ENCODE results near the gene SYNRG.
A peak's percentile ranks its signal among the peaks of the same experiment; 100 is the strongest.
"Not testable (repeated sequence)": the region's sequence is repeated elsewhere in the genome, so short reads cannot be mapped to it uniquely, and the experiment has no call there.

Gene SYNRG

GRCh38 chr17:37640015-37640414 lies 30.8 kb upstream of the SYNRG start:
- DNase-seq (ENCODE audit: insufficient read length, low spot score) = no peak
- FAIRE-seq = no peak
- TF ChIP-seq PAX5 (IDR thresholded peaks at IDR 0.05; ENCODE audit: insufficient read depth, low read length, severe bottlenecking) (no peak), POLR2A (IDR thresholded peaks at IDR 0.05; ENCODE audit: low read depth, low read length) (no peak), TAF1 (IDR thresholded peaks at IDR 0.05; ENCODE audit: low read depth, low read length) (no peak), SPI1 (IDR thresholded peaks at IDR 0.05; ENCODE audit: low read depth, low read length) (no peak), POLR2AphosphoS5 (IDR thresholded peaks at IDR 0.05; ENCODE audit: low read depth, low read length) (no peak), POU2F2 (IDR thresholded peaks at IDR 0.05; ENCODE audit: low read depth, low read length) (no peak)

GRCh38 chr17:37637956-37638355 lies 28.7 kb upstream of the SYNRG start:
- DNase-seq (ENCODE audit: insufficient read length, low spot score) (no peak), FAIRE-seq (no peak)
- TF ChIP-seq POLR2AphosphoS5 (IDR thresholded peaks at IDR 0.05; ENCODE audit: low read depth, low read length) = no peak
- no peak for TF ChIP-seq SPI1 (IDR thresholded peaks at IDR 0.05; ENCODE audit: low read depth, low read length)
- no peak for TF ChIP-seq POU2F2 (IDR thresholded peaks at IDR 0.05; ENCODE audit: low read depth, low read length)
- no peak for TF ChIP-seq TAF1 (IDR thresholded peaks at IDR 0.05; ENCODE audit: low read depth, low read length)
- no peak for TF ChIP-seq PAX5 (IDR thresholded peaks at IDR 0.05; ENCODE audit: insufficient read depth, low read length, severe bottlenecking)
- TF ChIP-seq POLR2A (IDR thresholded peaks at IDR 0.05; ENCODE audit: low read depth, low read length) = no peak

- not testable (repeated sequence) for DNase-seq (ENCODE audit: insufficient read length, low spot score); FAIRE-seq
Measured at GRCh38 chr17:37616430-37616829, 7.2 kb upstream of the SYNRG start.

- no peak for FAIRE-seq
- TF ChIP-seq POU2F2 (IDR thresholded peaks at IDR 0.05; ENCODE audit: low read depth, low read length) = no peak
- TF ChIP-seq POLR2A (IDR thresholded peaks at IDR 0.05; ENCODE audit: low read depth, low read length) = no peak
- TF ChIP-seq PAX5 (IDR thresholded peaks at IDR 0.05; ENCODE audit: insufficient read depth, low read length, severe bottlenecking) = no peak
- TF ChIP-seq TAF1 (IDR thresholded peaks at IDR 0.05; ENCODE audit: low read depth, low read length) = no peak
- no peak for TF ChIP-seq POLR2AphosphoS5 (IDR thresholded peaks at IDR 0.05; ENCODE audit: low read depth, low read length)
- no peak for TF ChIP-seq SPI1 (IDR thresholded peaks at IDR 0.05; ENCODE audit: low read depth, low read length)
- DNase-seq (ENCODE audit: insufficient read length, low spot score) = no peak
Measured at GRCh38 chr17:37614823-37615222, 5.6 kb upstream of the SYNRG start.

GRCh38 chr17:37614391-37614790 lies 5.2 kb upstream of the SYNRG start:
- TF ChIP-seq PAX5 (IDR thresholded peaks at IDR 0.05; ENCODE audit: insufficient read depth, low read length, severe bottlenecking) (no peak), POLR2A (IDR thresholded peaks at IDR 0.05; ENCODE audit: low read depth, low read length) (no peak)
- DNase-seq (ENCODE audit: insufficient read length, low spot score) = no peak
- FAIRE-seq = no peak

GRCh38 chr17:37610971-37611370 lies 1.8 kb upstream of the SYNRG start:
- DNase-seq (ENCODE audit: insufficient read length, low spot score) (no peak), FAIRE-seq (no peak)
- TF ChIP-seq POU2F2 (IDR thresholded peaks at IDR 0.05; ENCODE audit: low read depth, low read length) (no peak), TAF1 (IDR thresholded peaks at IDR 0.05; ENCODE audit: low read depth, low read length) (no peak), PAX5 (IDR thresholded peaks at IDR 0.05; ENCODE audit: insufficient read depth, low read length, severe bottlenecking) (no peak), SPI1 (IDR thresholded peaks at IDR 0.05; ENCODE audit: low read depth, low read length) (no peak), POLR2AphosphoS5 (IDR thresholded peaks at IDR 0.05; ENCODE audit: low read depth, low read length) (no peak), POLR2A (IDR thresholded peaks at IDR 0.05; ENCODE audit: low read depth, low read length) (no peak)

GRCh38 chr17:37610041-37610420 lies 813 bp upstream of the SYNRG start:
- DNase-seq (ENCODE audit: insufficient read length, low spot score); FAIRE-seq: not testable (repeated sequence)

- no peak for FAIRE-seq
- peak; percentile 11 for DNase-seq (ENCODE audit: insufficient read length, low spot score)
- peak; percentile 57; the same call in 1 of the 2 replicates for TF ChIP-seq SPI1 (IDR thresholded peaks at IDR 0.05; ENCODE audit: low read depth, low read length)
- TF ChIP-seq PAX5 (IDR thresholded peaks at IDR 0.05; ENCODE audit: insufficient read depth, low read length, severe bottlenecking) = no peak
Measured at GRCh38 chr17:37608351-37609169, 658 bp downstream of the SYNRG start.

- FAIRE-seq (no peak), DNase-seq (ENCODE audit: insufficient read length, low spot score) (no peak)
- TF ChIP-seq PAX5 (IDR thresholded peaks at IDR 0.05; ENCODE audit: insufficient read depth, low read length, severe bottlenecking) (no peak), POLR2A (IDR thresholded peaks at IDR 0.05; ENCODE audit: low read depth, low read length) (no peak), SPI1 (IDR thresholded peaks at IDR 0.05; ENCODE audit: low read depth, low read length) (peak; percentile 28; the same call in 1 of the 2 replicates)
Measured at GRCh38 chr17:37607637-37608331, 1.4 kb downstream of the SYNRG start.

GRCh38 chr17:37605813-37606505 lies 3.3 kb downstream of the SYNRG start:
- no peak for TF ChIP-seq POLR2A (IDR thresholded peaks at IDR 0.05; ENCODE audit: low read depth, low read length)
- peak; percentile 82 for TF ChIP-seq SPI1 (IDR thresholded peaks at IDR 0.05; ENCODE audit: low read depth, low read length)
- no peak for FAIRE-seq
- no peak for DNase-seq (ENCODE audit: insufficient read length, low spot score)

All from GM12891 (cell line).